HG03108 (cell line): ENCODE measurements around the gene RCOR1.
"Not testable (repeated sequence)": the region's sequence is repeated elsewhere in the genome, so short reads cannot be mapped to it uniquely, and the experiment has no call there.

Source experiments
- ATAC-seq: cut with Tn5 transposase; IDR thresholded peaks from one replicate; pipeline ENCODE4 v1.9.1; 2021; ENCODE audit warnings: moderate library complexity; ENCODE audit not compliant: unreplicated experiment

The RCOR1 gene

GRCh38 chr14:102570334-102570995 is 22.0 kb upstream of the RCOR1 start:
- no peak for ATAC-seq

- no peak for ATAC-seq
Observed at GRCh38 chr14:102571043-102571442, 21.4 kb upstream of the RCOR1 start.

GRCh38 chr14:102571478-102572042 is 20.9 kb upstream of the RCOR1 start:
- ATAC-seq, result no peak

GRCh38 chr14:102573161-102573560 is 19.3 kb upstream of the RCOR1 start:
- ATAC-seq, result not testable (repeated sequence)

GRCh38 chr14:102573591-102574046 is 18.8 kb upstream of the RCOR1 start:
- no peak for ATAC-seq

- ATAC-seq, result no peak
Observed at GRCh38 chr14:102574281-102575159, 17.9 kb upstream of the RCOR1 start.

- no peak for ATAC-seq
Observed at GRCh38 chr14:102575160-102575845, 17.1 kb upstream of the RCOR1 start.

- ATAC-seq, result not testable (repeated sequence)
Observed at GRCh38 chr14:102575846-102576428, 16.5 kb upstream of the RCOR1 start.

GRCh38 chr14:102578821-102579220 is 13.6 kb upstream of the RCOR1 start:
- no peak for ATAC-seq

- no peak for ATAC-seq
Observed at GRCh38 chr14:102579696-102580549, 12.5 kb upstream of the RCOR1 start.

GRCh38 chr14:102580550-102581110 is 11.8 kb upstream of the RCOR1 start:
- ATAC-seq, result no peak

GRCh38 chr14:102581193-102581592 is 11.3 kb upstream of the RCOR1 start:
- ATAC-seq, result no peak

- no peak for ATAC-seq
Observed at GRCh38 chr14:102583726-102584125, 8.7 kb upstream of the RCOR1 start.

GRCh38 chr14:102584871-102585869 is 7.3 kb upstream of the RCOR1 start:
- no peak for ATAC-seq

GRCh38 chr14:102586420-102587104 is 5.9 kb upstream of the RCOR1 start:
- no peak for ATAC-seq

GRCh38 chr14:102588821-102589220 is 3.6 kb upstream of the RCOR1 start:
- ATAC-seq, result no peak

- ATAC-seq, result no peak
Observed at GRCh38 chr14:102589761-102590290, 2.6 kb upstream of the RCOR1 start.
